ENCODE data around the gene FNBP1L. TPM values are rescaled to one million over a fixed set of nuclear protein-coding genes. Genes with fewer than 3 reads are reported as not detected.

FNBP1L gene
- total and polyA plus RNA-seq, 9 of the 15 experiments (the other 6 are each of a cell fraction or from before 2014, with no cell fraction given): 1.4 to 6.9 (median 5.9) TPM

DNA sequence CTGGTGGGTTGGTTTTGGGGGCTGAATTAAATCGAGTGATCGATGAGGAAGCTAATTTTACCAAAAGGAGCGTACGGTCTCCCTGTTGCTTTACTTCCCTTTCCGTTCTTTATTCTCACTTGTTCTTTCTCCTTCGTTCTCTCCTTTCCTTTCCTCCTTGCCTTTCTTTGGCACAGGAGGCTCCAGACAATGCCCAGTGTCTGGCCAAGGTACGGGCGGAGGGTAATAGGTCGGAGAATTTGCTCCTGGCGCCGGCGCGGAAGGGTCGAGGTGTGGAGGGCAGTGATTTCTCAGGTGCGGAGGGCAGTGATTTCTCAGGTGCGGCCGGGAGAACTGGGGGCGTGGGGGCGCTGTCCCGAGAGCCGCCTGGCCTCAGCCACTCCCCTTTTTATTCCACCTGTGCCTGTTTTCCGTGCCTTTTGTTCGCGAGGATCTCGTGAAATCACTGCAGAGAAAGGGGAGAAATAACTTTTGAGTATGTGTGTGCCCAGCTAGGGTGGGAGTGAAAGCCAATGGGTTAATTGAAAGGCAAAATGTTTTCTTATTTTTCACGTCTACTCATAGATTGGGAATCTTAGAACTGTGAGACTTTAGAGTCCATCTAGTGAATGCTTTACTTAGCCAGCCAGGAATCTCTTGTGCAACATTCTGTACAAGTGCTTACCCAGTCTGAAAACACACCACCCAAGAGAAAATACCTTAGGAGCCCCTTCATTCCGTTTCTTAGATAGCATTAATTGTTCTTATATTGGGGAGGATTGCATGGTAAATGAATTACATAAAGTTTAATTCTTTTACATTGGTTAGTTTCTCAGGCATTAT is 1.3 kb downstream of the FNBP1L start:
- TSS peak; percentile 37 for BruUV-seq (replicated peaks)
- intact Hi-C loops (cut with micrococcal nuclease): loop anchor here (5.0 kb wide), 1 partner anchor 53 kb away; no protein-coding TSS in a partner anchor
- no peaks in the 10 kb centered on the region; the same call in 1 of the 2 replicates for H3K9me3 ChIP-seq (replicated peaks; ENCODE audit: control insufficient read depth, insufficient read depth, low read depth, low read length)
- ChIA-PET POLR2A (interaction anchor here (0.8 to 1.0 kb wide), 2 partner anchors 12 to 90 kb away, joined by 3 read pairs; no protein-coding TSS in a partner anchor), CTCF (ENCODE audit: low intra/inter-chr PET ratio) (no interaction called here)
- H3K4me1 ChIP-seq (replicated peaks in 1 of 2; ENCODE audit: control insufficient read depth in 2 of 2, insufficient read depth in 2 of 2, low read length in 2 of 2): peaks cover 14 to 18% of the 10 kb centered on the region in 2 experiments; a peak in 4 of 5 replicates
- H3K9me1 ChIP-seq (ENCODE audit: control insufficient read depth, insufficient read depth, low read length): no peaks in the 10 kb centered on the region
- no peak for ATAC-seq
- WGBS (ENCODE audit: insufficient coverage, low coverage, missing lambda C conversion rate): 1% methylated on average over 27 of the region's 27 CpGs
- peak overlapping the region; percentile 95; the same call in 1 of the 2 replicates for H2AFZ ChIP-seq (ENCODE audit: low read depth, low read length)
- TF ChIP-seq BMI1 (IDR thresholded peaks at IDR 0.05; ENCODE audit: low read length) (peak; percentile 27; the same call in 1 of the 2 replicates), MAFG (tag; conservative IDR thresholded peaks at IDR 0.05) (no peak), KAT2B (IDR thresholded peaks at IDR 0.05; ENCODE audit: low read depth, low read length) (no peak), CEBPG (CRISPR knock-in tag; IDR thresholded peaks at IDR 0.05) (0 out of 2 replicates have a peak, but pooled peaks have one; percentile 31), CEBPG (tag; conservative IDR thresholded peaks at IDR 0.05 in 1 of 2, IDR thresholded peaks at IDR 0.05 in 1 of 2) (peak in 1 of 2 experiments; percentile 57; a peak in 2 of 4 replicates), YY1 (IDR thresholded peaks at IDR 0.05; ENCODE audit: borderline replicate concordance in 1 of 3, control insufficient read depth in 1 of 3, extremely low read depth in 1 of 3, insufficient read depth in 3 of 3, insufficient read length in 1 of 3, insufficient replicate concordance in 2 of 3, low read depth in 1 of 3, low read length in 2 of 3) (no peak), KDM1A (IDR thresholded peaks at IDR 0.05) (peak; percentile 98), CTBP1 (IDR thresholded peaks at IDR 0.05; ENCODE audit: borderline replicate concordance) (peak; percentile 59), HDAC2 (IDR thresholded peaks at IDR 0.05) (peak; percentile 66), CBFA2T3 (IDR thresholded peaks at IDR 0.05) (peak; percentile 12; the same call in 1 of the 2 replicates), CXXC5 (CRISPR knock-in tag; IDR thresholded peaks at IDR 0.05) (peak; percentile 34; the same call in 1 of the 2 replicates), ZEB2 (IDR thresholded peaks at IDR 0.05) (peak; percentile 91), PHF21A (IDR thresholded peaks at IDR 0.05; ENCODE audit: borderline replicate concordance, low read depth) (peak; percentile 99), HMG20B (CRISPR knock-in tag; IDR thresholded peaks at IDR 0.05) (0 out of 2 replicates have a peak, but pooled peaks have one; percentile 57), RCOR1 (IDR thresholded peaks at IDR 0.05; ENCODE audit: borderline replicate concordance in 1 of 2, low read depth in 2 of 2, low read length in 2 of 2) (peak in 1 of 2 experiments; percentile 58; a peak in 2 of 4 replicates), HDAC1 (IDR thresholded peaks at IDR 0.05) (peak in 1 of 2 experiments; percentile 78; a peak in 2 of 4 replicates), TGIF2 (CRISPR knock-in tag; IDR thresholded peaks at IDR 0.05) (no peak), CBX8 (IDR thresholded peaks at IDR 0.05; ENCODE audit: borderline replicate concordance, extremely low read depth, low read depth, low read length, poor library complexity, severe bottlenecking) (no peak), NCOA2 (IDR thresholded peaks at IDR 0.05; ENCODE audit: partially characterized antibody in 2 of 2) (no peak), CEBPB (tag; IDR thresholded peaks at IDR 0.05) (peak; percentile 68)
- peaks cover 9% of the 10 kb centered on the region; the same call in 1 of the 2 replicates for H4K20me1 ChIP-seq (replicated peaks; ENCODE audit: control insufficient read depth, insufficient read depth, low read length)
- H3K4me2 ChIP-seq (ENCODE audit: insufficient read depth, low read length): peak overlapping the region; percentile 96
- 0 out of 5 replicates have a peak, but pooled peaks cover 0 to 4% of the 10 kb centered on the region in 2 experiments for H3K27me3 ChIP-seq (ENCODE audit: control insufficient read depth in 2 of 2, insufficient read depth in 2 of 2, low read length in 2 of 2)
- in situ Hi-C loops (cut with MboI): loop anchor here (5.0 to 10.0 kb wide), 2 partner anchors 168 to 366 kb away; no protein-coding TSS in a partner anchor
- no peak for FAIRE-seq
- H3K9ac ChIP-seq (ENCODE audit: insufficient read depth in 1 of 2, low read depth in 2 of 2, low read length in 2 of 2): peak overlapping the region; percentile 68 to 95; a peak in 3 of 4 replicates
- peak overlapping the region; percentile 89 for H3K4me3 ChIP-seq
- H3K79me2 ChIP-seq (ENCODE audit: control insufficient read depth, insufficient read depth, low read length): peaks cover 7% of the 10 kb centered on the region
- no peak overlapping the region; the same call in 2 of the 3 replicates for H3K27ac ChIP-seq (ENCODE audit: extremely low read depth, low read depth, low read length)
- DNase-seq (ENCODE audit: extremely low read depth in 1 of 4, low spot score in 3 of 4): no peak
- H3K36me3 ChIP-seq (ENCODE audit: control insufficient read depth, insufficient read depth, low read length): no peaks in the 10 kb centered on the region
